Tibial nerve (tissue), 4 donors: ENCODE data around the gene ITGA8. TPM values are rescaled to one million over a fixed set of nuclear protein-coding genes. Genes with fewer than 3 reads are reported as not detected.
"Not testable (repeated sequence)": the region's sequence is repeated elsewhere in the genome, so short reads cannot be mapped to it uniquely, and the experiment has no call there.

Source experiments
- DNase-seq, 2 donors: peaks; one replicate each; pipeline ENCODE4 v3.0.0-alpha.2; 2019; ENCODE audit warnings: low spot score in 2 of 2
- H3K27ac ChIP-seq, 4 donors: fragments of 200-600 bp; sonication (generic) in 3 of 4; one replicate each; pipeline ENCODE4 v1.5.1; 2017 to 2019; ENCODE audit warnings: mild to moderate bottlenecking in 1 of 4
- H3K27me3 ChIP-seq, 2 donors: fragments of 200-600 bp; sonication (generic) in 1 of 2; one replicate each; pipeline versions ENCODE4 v1.5.1 to v1.6.0; 2017 to 2019
- H3K36me3 ChIP-seq, 3 donors: fragments of 200-600 bp; sonication (generic); one replicate each; pipeline ENCODE4 v1.5.1; 2018 to 2019
- H3K4me1 ChIP-seq, 4 donors: fragments of 200-600 bp; sonication (generic) in 3 of 4; one replicate each; pipeline ENCODE4 v1.5.1; 2017 to 2019
- H3K4me3 ChIP-seq, 4 donors: fragments of 200-600 bp; sonication (generic) in 3 of 4; one replicate each; pipeline ENCODE4 v1.5.1; 2017 to 2019; ENCODE audit warnings: mild to moderate bottlenecking in 1 of 4, moderate library complexity in 1 of 4
- H3K9me3 ChIP-seq, 4 donors: fragments of 200-600 bp; sonication (generic) in 3 of 4; one replicate each; pipeline ENCODE4 v1.5.1; 2017 to 2019
- EP300 ChIP-seq, 2 donors: sonication (generic); formaldehyde crosslinking; IDR thresholded peaks; one replicate each; pipeline ENCODE4 v1.6.1; 2017; ENCODE audit warnings: antibody characterized with exemption in 2 of 2, mild to moderate bottlenecking in 1 of 2
- POLR2A ChIP-seq, 2 donors: fragments of 450-650 bp; IDR thresholded peaks; one replicate each; pipeline ENCODE4 v1.6.1; 2017; ENCODE audit warnings: antibody characterized with exemption in 2 of 2, mild to moderate bottlenecking in 2 of 2, moderate library complexity in 2 of 2
- WGBS, 2 donors: methylation state at CpG; one replicate each; pipeline ENCODE4 v1.1.5; 2018; 5-methylcytosine and 5-hydroxymethylcytosine counted together
- total RNA-seq, 4 donors: library from RNA; depleted of rRNA; stranded (reverse); fragments of >200 nt; gene quantifications; one replicate each; pipeline ENCODE4 v1.1.0, GENCODE V29; 2016
- TF ChIP-seq, protein P1 (sequence below), 5 experiments: fragments of 200-600 bp in 3 of 5; fragments of 450-650 bp in 2 of 5; sonication (generic) in 3 of 5; IDR thresholded peaks; one replicate each; pipeline ENCODE4 v1.5.1; 2016 to 2019; ENCODE audit warnings: antibody characterized with exemption in 5 of 5, mild to moderate bottlenecking in 3 of 5, moderate library complexity in 2 of 5

ITGA8 gene
- total RNA-seq, 4 donors from 2014 or later = 1.5 to 8.7 (median 4.3) TPM

DNA sequence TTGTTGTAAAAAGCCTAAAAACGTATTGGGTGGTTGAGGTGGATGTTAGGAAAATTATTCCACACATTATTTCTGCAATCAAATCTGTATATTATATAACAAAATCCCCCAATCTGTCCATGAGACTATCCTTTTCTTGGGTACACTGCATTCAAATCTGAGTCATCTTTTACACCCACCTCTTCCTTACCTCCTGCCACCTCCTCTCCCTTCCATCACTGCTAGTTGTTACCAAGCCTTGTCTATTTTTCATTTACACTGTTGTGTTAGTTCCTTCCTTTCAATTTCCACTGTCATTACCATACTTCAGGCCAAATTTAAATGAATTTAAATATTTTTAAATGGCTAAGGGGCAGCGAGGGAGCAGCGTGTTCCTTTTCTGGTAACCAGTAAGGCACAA is 83.3 kb downstream of the ITGA8 start:
- Histone ChIP-seq H3K4me1 (no peaks in the 10 kb centered on the region), H3K36me3 (no peaks in the 10 kb centered on the region), H3K9me3 (no peaks in the 10 kb centered on the region), H3K27ac (no peak overlapping the region), H3K27me3 (no peaks in the 10 kb centered on the region), H3K4me3 (no peak overlapping the region)
- TF ChIP-seq, protein P1, sequence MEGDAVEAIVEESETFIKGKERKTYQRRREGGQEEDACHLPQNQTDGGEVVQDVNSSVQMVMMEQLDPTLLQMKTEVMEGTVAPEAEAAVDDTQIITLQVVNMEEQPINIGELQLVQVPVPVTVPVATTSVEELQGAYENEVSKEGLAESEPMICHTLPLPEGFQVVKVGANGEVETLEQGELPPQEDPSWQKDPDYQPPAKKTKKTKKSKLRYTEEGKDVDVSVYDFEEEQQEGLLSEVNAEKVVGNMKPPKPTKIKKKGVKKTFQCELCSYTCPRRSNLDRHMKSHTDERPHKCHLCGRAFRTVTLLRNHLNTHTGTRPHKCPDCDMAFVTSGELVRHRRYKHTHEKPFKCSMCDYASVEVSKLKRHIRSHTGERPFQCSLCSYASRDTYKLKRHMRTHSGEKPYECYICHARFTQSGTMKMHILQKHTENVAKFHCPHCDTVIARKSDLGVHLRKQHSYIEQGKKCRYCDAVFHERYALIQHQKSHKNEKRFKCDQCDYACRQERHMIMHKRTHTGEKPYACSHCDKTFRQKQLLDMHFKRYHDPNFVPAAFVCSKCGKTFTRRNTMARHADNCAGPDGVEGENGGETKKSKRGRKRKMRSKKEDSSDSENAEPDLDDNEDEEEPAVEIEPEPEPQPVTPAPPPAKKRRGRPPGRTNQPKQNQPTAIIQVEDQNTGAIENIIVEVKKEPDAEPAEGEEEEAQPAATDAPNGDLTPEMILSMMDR (IDR thresholded peaks at IDR 0.05) = no peak
- TF ChIP-seq POLR2A (IDR thresholded peaks at IDR 0.05) = no peak
- no peak for TF ChIP-seq EP300 (IDR thresholded peaks at IDR 0.05)
- WGBS, 2 donors = 83 to 88% methylated on average over 3 of the region's 3 CpGs
- DNase-seq = no peak

DNA sequence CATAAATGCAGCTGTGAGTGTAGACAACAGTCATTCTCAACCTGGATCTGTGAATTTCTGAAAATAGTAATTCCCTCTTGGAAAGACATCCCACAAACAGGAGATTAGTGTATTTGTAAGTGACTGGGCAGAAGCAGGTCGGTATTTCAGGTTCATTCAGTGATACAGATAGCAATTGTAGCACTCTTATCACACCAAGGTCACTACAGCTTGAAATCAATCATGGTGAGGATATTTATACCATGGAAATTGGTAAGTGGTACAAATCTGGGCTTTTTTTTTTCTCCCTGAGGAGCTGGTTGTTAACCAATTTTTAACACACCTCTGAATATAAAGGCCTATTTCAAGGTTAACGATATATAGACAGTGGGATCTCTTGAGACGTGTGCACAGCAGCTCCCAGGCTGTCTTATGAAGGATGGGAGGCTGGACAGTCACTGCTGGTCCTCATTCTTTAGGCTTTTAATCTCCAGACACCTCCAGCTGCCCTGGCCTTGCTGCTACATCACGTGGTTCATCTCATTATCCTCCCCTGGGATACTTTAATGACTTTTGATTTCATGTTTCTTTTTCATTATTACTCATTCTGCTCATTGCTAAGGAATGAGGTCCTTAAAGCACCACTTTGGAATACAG is 87.1 kb downstream of the ITGA8 start:
- Histone ChIP-seq H3K4me1 (no peaks in the 10 kb centered on the region), H3K27me3 (no peaks in the 10 kb centered on the region), H3K9me3 (no peaks in the 10 kb centered on the region), H3K4me3 (no peak overlapping the region), H3K27ac (no peak overlapping the region), H3K36me3 (no peaks in the 10 kb centered on the region)
- 62 to 65% methylated on average over 4 of the region's 4 CpGs for WGBS, 2 donors
- TF ChIP-seq, protein P1 (IDR thresholded peaks at IDR 0.05) = no peak
- TF ChIP-seq POLR2A (IDR thresholded peaks at IDR 0.05) = no peak
- TF ChIP-seq EP300 (IDR thresholded peaks at IDR 0.05) = no peak
- DNase-seq = no peak

DNA sequence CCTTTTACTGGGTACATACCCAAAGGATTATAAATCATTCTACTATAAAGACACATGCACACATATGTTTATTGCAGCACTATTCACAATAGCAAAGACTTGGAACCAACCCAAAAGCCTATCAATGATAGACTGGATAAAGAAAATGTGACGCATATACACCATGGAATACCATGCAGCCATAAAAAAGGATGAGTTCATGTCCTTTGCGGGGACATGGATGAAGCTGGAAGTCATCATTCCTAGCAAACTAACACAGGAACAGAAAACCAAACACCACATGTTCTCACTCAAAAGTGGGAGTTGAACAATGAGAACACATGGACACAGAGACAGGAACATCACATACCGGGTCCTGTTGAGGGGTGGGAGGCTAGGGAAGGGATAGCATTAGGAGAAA is 88.5 kb downstream of the ITGA8 start:
- H3K4me1 ChIP-seq, H3K27ac ChIP-seq, H3K4me3 ChIP-seq, DNase-seq, H3K27me3 ChIP-seq, H3K36me3 ChIP-seq, H3K9me3 ChIP-seq: not testable (repeated sequence)
- WGBS, 2 donors = 71 to 73% methylated on average over 3 of the region's 3 CpGs

- H3K9me3 ChIP-seq = no peaks in the 10 kb centered on the region
- no peak for DNase-seq
- no peak overlapping the region for H3K4me3 ChIP-seq
- H3K27me3 ChIP-seq = no peaks in the 10 kb centered on the region
- H3K27ac ChIP-seq = no peak overlapping the region
- peaks cover 0 to 3% (median 0%) of the 10 kb centered on the region in 4 donors for H3K4me1 ChIP-seq
- H3K36me3 ChIP-seq = no peaks in the 10 kb centered on the region
- WGBS, 2 donors = 80 to 88% methylated on average over 5 of the region's 5 CpGs
- peak in 1 of 2 donors; percentile 37 for TF ChIP-seq EP300 (IDR thresholded peaks at IDR 0.05)
- TF ChIP-seq POLR2A (IDR thresholded peaks at IDR 0.05) = no peak
Measured at GRCh38 chr10:15630353-15630752, 89.4 kb downstream of the ITGA8 start.

GRCh38 chr10:15627617-15628196 is 92.0 kb downstream of the ITGA8 start:
- Histone ChIP-seq H3K4me1 (peaks cover 0 to 14% (median 0%) of the 10 kb centered on the region in 4 donors), H3K36me3 (no peaks in the 10 kb centered on the region), H3K27ac (no peak overlapping the region), H3K4me3 (no peak overlapping the region), H3K27me3 (no peaks in the 10 kb centered on the region), H3K9me3 (no peaks in the 10 kb centered on the region)
- DNase-seq = no peak
- TF ChIP-seq, protein P1 (IDR thresholded peaks at IDR 0.05) = no peak
- TF ChIP-seq EP300 (IDR thresholded peaks at IDR 0.05) = no peak
- no peak for TF ChIP-seq POLR2A (IDR thresholded peaks at IDR 0.05)
- 90 to 92% methylated on average over 8 of the region's 8 CpGs for WGBS, 2 donors

DNA sequence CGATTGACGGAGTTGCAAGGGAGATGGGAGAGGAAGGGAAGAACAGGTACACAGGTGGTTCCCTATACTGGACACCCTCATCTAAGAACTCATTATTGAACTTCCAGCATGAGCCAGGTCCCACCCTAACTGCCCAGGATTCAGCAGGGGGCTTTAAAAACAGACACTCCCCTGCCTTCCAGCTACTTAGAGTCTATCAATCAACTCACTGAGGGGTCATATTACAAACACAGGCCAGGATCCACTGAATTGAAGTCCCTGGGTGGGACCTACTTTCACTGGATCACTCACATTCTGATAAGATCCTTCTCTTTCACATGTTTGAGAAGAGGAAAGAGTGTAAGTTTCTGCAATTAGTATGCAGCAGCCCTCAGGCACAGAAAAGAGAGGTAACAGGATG is 92.8 kb downstream of the ITGA8 start:
- DNase-seq = no peak
- Histone ChIP-seq H3K27me3 (no peaks in the 10 kb centered on the region), H3K4me3 (no peak overlapping the region), H3K4me1 (peaks cover 0 to 14% (median 0%) of the 10 kb centered on the region in 4 donors), H3K9me3 (no peaks in the 10 kb centered on the region), H3K36me3 (no peaks in the 10 kb centered on the region), H3K27ac (no peak overlapping the region)
- TF ChIP-seq POLR2A (IDR thresholded peaks at IDR 0.05) (no peak), EP300 (IDR thresholded peaks at IDR 0.05) (no peak)
- TF ChIP-seq, protein P1 (IDR thresholded peaks at IDR 0.05) = no peak
- 93 to 100% methylated on average over 2 of the region's 2 CpGs for WGBS, 2 donors
